Loucy (cell line): ENCODE results near the gene TMEM238.

Experiments
- H2AFZ ChIP-seq: fragments of 200-600 bp; sonication (generic); 2 replicates; pipeline ENCODE4 v1.6.0; 2016; ENCODE audit warnings: antibody characterized with exemption, mild to moderate bottlenecking, low read length, moderate library complexity
- H3F3A ChIP-seq: fragments of 200-600 bp; 2 replicates; pipeline ENCODE4 v1.6.0; 2016; ENCODE audit warnings: antibody characterized with exemption, low read depth, mild to moderate bottlenecking
- H3K27me3 ChIP-seq: fragments of 200-600 bp; sonication (generic); 2 replicates; pipeline ENCODE4 v1.6.1; 2014; ENCODE audit warnings: low read length, mild to moderate bottlenecking; ENCODE audit not compliant: insufficient read depth, poor library complexity, severe bottlenecking
- H3K36me3 ChIP-seq: fragments of 200-600 bp; sonication (generic); 2 replicates; pipeline ENCODE4 v1.6.1; 2016; ENCODE audit warnings: low read length; ENCODE audit not compliant: insufficient read depth
- H3K4me1 ChIP-seq: fragments of 200-600 bp; sonication (generic); 2 replicates; pipeline ENCODE4 v1.5.1; 2014; ENCODE audit warnings: low read length, mild to moderate bottlenecking; ENCODE audit not compliant: insufficient read depth, poor library complexity, severe bottlenecking
- H3K4me2 ChIP-seq: fragments of 200-600 bp; sonication (generic); 2 replicates; pipeline ENCODE4 v1.6.0; 2014; ENCODE audit warnings: antibody characterized with exemption, low read length, low read depth, mild to moderate bottlenecking; ENCODE audit not compliant: poor library complexity, severe bottlenecking
- H3K4me3 ChIP-seq: fragments of 200-600 bp; sonication (generic); 2 replicates; pipeline ENCODE4 v1.5.1; 2014; ENCODE audit warnings: low read length, mild to moderate bottlenecking, mixed read lengths; ENCODE audit not compliant: poor library complexity, severe bottlenecking
- H3K79me2 ChIP-seq: fragments of 200-600 bp; sonication (generic); 2 replicates; pipeline ENCODE4 v1.6.1; 2014; ENCODE audit warnings: low read length; ENCODE audit not compliant: insufficient read depth
- H3K9ac ChIP-seq: fragments of 200-600 bp; sonication (generic); 2 replicates; pipeline ENCODE4 v1.6.0; 2014; ENCODE audit warnings: mild to moderate bottlenecking, low read depth, low read length, moderate library complexity; ENCODE audit not compliant: poor library complexity, severe bottlenecking
- H3K9me2 ChIP-seq: fragments of 200-600 bp; sonication (generic); replicated peaks from 2 replicates; pipeline ENCODE4 v1.6.1; 2016; ENCODE audit warnings: low read depth, low read length, mixed read lengths
- H3K9me3 ChIP-seq: fragments of 200-600 bp; sonication (generic); 2 replicates; pipeline ENCODE4 v1.6.1; 2014; ENCODE audit warnings: mild to moderate bottlenecking, antibody characterized with exemption, low read length, low read depth; ENCODE audit not compliant: insufficient read depth
- H4K20me1 ChIP-seq: fragments of 200-600 bp; sonication (generic); 2 replicates; pipeline ENCODE4 v1.6.0; 2014; ENCODE audit warnings: antibody characterized with exemption, low read length, mild to moderate bottlenecking; ENCODE audit not compliant: insufficient read depth, poor library complexity, severe bottlenecking
- CTCF ChIP-seq: fragments of 200-600 bp; sonication (generic); conservative IDR thresholded peaks from 2 replicates; pipeline ENCODE4 v1.5.1; 2014; ENCODE audit warnings: mild to moderate bottlenecking, antibody characterized with exemption, low read length
- EZH2phosphoT487 ChIP-seq: fragments of 200-600 bp; IDR thresholded peaks from 2 replicates; pipeline ENCODE4 v1.6.1; 2018; ENCODE audit warnings: antibody characterized with exemption, mild to moderate bottlenecking, moderate library complexity, borderline replicate concordance

The TMEM238 gene

GRCh38 chr19:55431183-55431582 is 47.1 kb upstream of the TMEM238 start:
- TF ChIP-seq EZH2phosphoT487 (no peak), CTCF (no peak)
- no peaks in the 10 kb centered on the region for H3K4me1 ChIP-seq
- H3K4me2 ChIP-seq = no peak overlapping the region
- no peak overlapping the region for H3K4me3 ChIP-seq
- H3K79me2 ChIP-seq = no peaks in the 10 kb centered on the region
- no peaks in the 10 kb centered on the region for H3F3A ChIP-seq
- no peaks in the 10 kb centered on the region for H4K20me1 ChIP-seq
- H3K36me3 ChIP-seq = no peaks in the 10 kb centered on the region
- H3K9ac ChIP-seq = no peak overlapping the region
- no peaks in the 10 kb centered on the region for H3K9me2 ChIP-seq
- H3K27me3 ChIP-seq = no peaks in the 10 kb centered on the region
- no peaks in the 10 kb centered on the region for H3K9me3 ChIP-seq
- no peak overlapping the region for H2AFZ ChIP-seq

GRCh38 chr19:55426042-55426441 is 42.0 kb upstream of the TMEM238 start:
- Histone ChIP-seq H3K4me1 (peaks cover 10% of the 10 kb centered on the region), H3K9me3 (no peaks in the 10 kb centered on the region), H3K9ac (no peak overlapping the region), H3K4me3 (no peak overlapping the region), H3K27me3 (no peaks in the 10 kb centered on the region), H3K36me3 (no peaks in the 10 kb centered on the region), H3K79me2 (no peaks in the 10 kb centered on the region), H3F3A (peaks cover 4% of the 10 kb centered on the region), H4K20me1 (no peaks in the 10 kb centered on the region), H2AFZ (no peak overlapping the region), H3K9me2 (no peaks in the 10 kb centered on the region), H3K4me2 (no peak overlapping the region)
- TF ChIP-seq EZH2phosphoT487 (no peak), CTCF (no peak)

GRCh38 chr19:55424518-55424917 is 40.4 kb upstream of the TMEM238 start:
- H3F3A ChIP-seq = peaks cover 4% of the 10 kb centered on the region
- H3K4me1 ChIP-seq = peaks cover 19% of the 10 kb centered on the region
- H3K9me2 ChIP-seq = no peaks in the 10 kb centered on the region
- no peaks in the 10 kb centered on the region for H3K9me3 ChIP-seq
- no peak overlapping the region for H2AFZ ChIP-seq
- H3K4me3 ChIP-seq = no peak overlapping the region
- no peaks in the 10 kb centered on the region for H3K27me3 ChIP-seq
- H3K79me2 ChIP-seq = no peaks in the 10 kb centered on the region
- H3K36me3 ChIP-seq = no peaks in the 10 kb centered on the region
- TF ChIP-seq CTCF = no peak
- TF ChIP-seq EZH2phosphoT487 = no peak
- H4K20me1 ChIP-seq = no peaks in the 10 kb centered on the region
- no peak overlapping the region for H3K4me2 ChIP-seq
- no peak overlapping the region for H3K9ac ChIP-seq
